GM15510 (cell line): ENCODE data around the gene PLEKHG1.

ENCODE experiments used
- POLR2A ChIP-seq: IDR thresholded peaks from 3 replicates; pipeline ENCODE4 v1.6.1; 2011; ENCODE audit warnings: borderline replicate concordance; ENCODE audit not compliant: insufficient read length; ENCODE audit errors: extremely low read depth

Gene PLEKHG1

GRCh38 chr6:150601439-150601838 is 1.8 kb downstream of the PLEKHG1 start:
- TF ChIP-seq POLR2A = no peak

GRCh38 chr6:150603176-150603575 is 3.5 kb downstream of the PLEKHG1 start:
- no peak for TF ChIP-seq POLR2A

- no peak for TF ChIP-seq POLR2A
These were observed 4.8 kb downstream of the PLEKHG1 start for GRCh38 chr6:150604467-150604866.

- TF ChIP-seq POLR2A = no peak
These were observed 5.6 kb downstream of the PLEKHG1 start for GRCh38 chr6:150605333-150605732.

- TF ChIP-seq POLR2A = no peak
These were observed 6.5 kb downstream of the PLEKHG1 start for GRCh38 chr6:150606168-150606591.

- TF ChIP-seq POLR2A = no peak
These were observed 7.1 kb downstream of the PLEKHG1 start for GRCh38 chr6:150606647-150607328.

- TF ChIP-seq POLR2A = no peak
These were observed 7.6 kb downstream of the PLEKHG1 start for GRCh38 chr6:150607329-150607650.

GRCh38 chr6:150610584-150610983 is 10.9 kb downstream of the PLEKHG1 start:
- no peak for TF ChIP-seq POLR2A

GRCh38 chr6:150613269-150613668 is 13.6 kb downstream of the PLEKHG1 start:
- TF ChIP-seq POLR2A = no peak

- TF ChIP-seq POLR2A = no peak
These were observed 16.3 kb downstream of the PLEKHG1 start for GRCh38 chr6:150615967-150616366.

- no peak for TF ChIP-seq POLR2A
These were observed 16.9 kb downstream of the PLEKHG1 start for GRCh38 chr6:150616586-150616985.

GRCh38 chr6:150617062-150617461 is 17.4 kb downstream of the PLEKHG1 start:
- TF ChIP-seq POLR2A = no peak

GRCh38 chr6:150617496-150618460 is 18.1 kb downstream of the PLEKHG1 start:
- no peak for TF ChIP-seq POLR2A

GRCh38 chr6:150619275-150619674 is 19.6 kb downstream of the PLEKHG1 start:
- no peak for TF ChIP-seq POLR2A

GRCh38 chr6:150620244-150620643 is 20.6 kb downstream of the PLEKHG1 start:
- no peak for TF ChIP-seq POLR2A

- no peak for TF ChIP-seq POLR2A
These were observed 21.1 kb downstream of the PLEKHG1 start for GRCh38 chr6:150620763-150621162.

- TF ChIP-seq POLR2A = no peak
These were observed 22.8 kb downstream of the PLEKHG1 start for GRCh38 chr6:150622476-150622875.
